ENCODE results near the gene TMOD4. TPM values are rescaled to one million over a fixed set of nuclear protein-coding genes. Genes with fewer than 3 reads are reported as not detected.
"Not testable (repeated sequence)": the region's sequence is repeated elsewhere in the genome, so short reads cannot be mapped to it uniquely, and the experiment has no call there.

The TMOD4 gene
- total RNA-seq, 4 donors from 2014 or later = not detected

DNA sequence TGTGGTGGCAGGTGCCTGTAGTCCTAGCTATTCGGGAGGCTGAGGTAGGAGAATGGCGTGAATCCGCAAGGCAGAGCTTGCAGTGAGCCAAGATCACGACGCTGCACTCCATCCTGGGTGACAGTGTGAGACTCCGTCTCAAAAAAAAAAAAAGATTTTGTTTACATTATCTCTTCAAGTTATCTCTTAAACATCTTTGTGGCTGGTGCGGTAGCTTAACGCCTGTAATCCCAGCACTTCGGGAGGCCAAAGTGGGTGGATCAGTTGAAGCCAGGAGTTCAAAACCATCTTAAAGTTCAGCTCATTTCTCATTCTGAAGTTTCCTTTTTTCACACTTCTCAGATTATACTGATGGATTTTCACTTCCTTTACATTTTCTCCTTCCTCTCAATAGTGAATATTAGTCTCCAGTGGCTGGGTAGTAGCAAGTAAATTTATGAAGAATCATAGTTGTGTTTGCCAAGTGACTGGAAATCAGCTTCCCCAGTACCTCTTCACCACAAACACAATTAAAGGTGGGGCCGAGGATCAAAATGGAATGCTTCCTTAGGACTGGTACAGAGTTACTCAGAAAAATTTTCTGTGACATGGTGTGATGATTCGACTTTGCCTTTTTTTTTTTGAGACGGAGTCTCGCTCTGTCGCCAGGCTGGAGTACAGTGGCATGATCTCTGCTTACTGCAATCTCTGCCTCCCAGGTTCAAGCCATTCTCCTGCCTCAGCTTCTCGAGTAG lies 36.4 kb upstream of the TMOD4 start:
- H3K9me3 ChIP-seq = no peaks in the 10 kb centered on the region
- no peaks in the 10 kb centered on the region for H3K27me3 ChIP-seq
- intact Hi-C loops (cut with DNase I; ENCODE audit: low total_unique reads) (loop anchor here (5.0 kb wide), 1 partner anchor 1140 kb away; no protein-coding TSS in a partner anchor), in situ Hi-C loops (cut with MboI; ENCODE audit: low pct_ligation_motif_present in 1 of 4, low pct_unique_long_range_greater_than_20kb in 1 of 4, low sequenced_read_pairs in 3 of 4) (no loop called here)
- no peak for DNase-seq
- 77 to 83% methylated on average over 13 to 15 of the region's 15 CpGs for WGBS, 2 donors (ENCODE audit: low coverage in 1 of 2)
- H3K27ac ChIP-seq = no peak overlapping the region
- peaks cover 0 to 8% (median 0%) of the 10 kb centered on the region in 4 donors for H3K4me1 ChIP-seq
- no peak overlapping the region for H3K4me3 ChIP-seq
- TF ChIP-seq, protein P1, sequence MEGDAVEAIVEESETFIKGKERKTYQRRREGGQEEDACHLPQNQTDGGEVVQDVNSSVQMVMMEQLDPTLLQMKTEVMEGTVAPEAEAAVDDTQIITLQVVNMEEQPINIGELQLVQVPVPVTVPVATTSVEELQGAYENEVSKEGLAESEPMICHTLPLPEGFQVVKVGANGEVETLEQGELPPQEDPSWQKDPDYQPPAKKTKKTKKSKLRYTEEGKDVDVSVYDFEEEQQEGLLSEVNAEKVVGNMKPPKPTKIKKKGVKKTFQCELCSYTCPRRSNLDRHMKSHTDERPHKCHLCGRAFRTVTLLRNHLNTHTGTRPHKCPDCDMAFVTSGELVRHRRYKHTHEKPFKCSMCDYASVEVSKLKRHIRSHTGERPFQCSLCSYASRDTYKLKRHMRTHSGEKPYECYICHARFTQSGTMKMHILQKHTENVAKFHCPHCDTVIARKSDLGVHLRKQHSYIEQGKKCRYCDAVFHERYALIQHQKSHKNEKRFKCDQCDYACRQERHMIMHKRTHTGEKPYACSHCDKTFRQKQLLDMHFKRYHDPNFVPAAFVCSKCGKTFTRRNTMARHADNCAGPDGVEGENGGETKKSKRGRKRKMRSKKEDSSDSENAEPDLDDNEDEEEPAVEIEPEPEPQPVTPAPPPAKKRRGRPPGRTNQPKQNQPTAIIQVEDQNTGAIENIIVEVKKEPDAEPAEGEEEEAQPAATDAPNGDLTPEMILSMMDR (IDR thresholded peaks at IDR 0.05) = no peak
- peaks cover 0 to 15% (median 1%) of the 10 kb centered on the region in 4 donors for H3K36me3 ChIP-seq

- H3K27me3 ChIP-seq = no peaks in the 10 kb centered on the region
- H3K4me3 ChIP-seq = no peak overlapping the region
- 76% methylated on average over 1 of the region's 1 CpG; no CpG with 5 or more reads in 1 of the 2 donors for WGBS, 2 donors (ENCODE audit: low coverage in 1 of 2)
- DNase-seq = no peak
- peaks cover 0 to 9% (median 0%) of the 10 kb centered on the region in 4 donors for H3K4me1 ChIP-seq
- peaks cover 0 to 22% (median 6%) of the 10 kb centered on the region in 4 donors for H3K36me3 ChIP-seq
- in situ Hi-C loops (cut with MboI; ENCODE audit: low pct_ligation_motif_present in 1 of 4, low pct_unique_long_range_greater_than_20kb in 1 of 4, low sequenced_read_pairs in 3 of 4) = no loop called here
- H3K9me3 ChIP-seq = no peaks in the 10 kb centered on the region
- intact Hi-C loops (cut with DNase I; ENCODE audit: low total_unique reads) = loop anchor here (5.0 kb wide), 1 partner anchor 1139 kb away; no protein-coding TSS in a partner anchor
- TF ChIP-seq EP300 (IDR thresholded peaks at IDR 0.05; ENCODE audit: low read depth) = no peak
- H3K27ac ChIP-seq = no peak overlapping the region
Observed at GRCh38 chr1:151210830-151211229, 35.0 kb upstream of the TMOD4 start.

DNA sequence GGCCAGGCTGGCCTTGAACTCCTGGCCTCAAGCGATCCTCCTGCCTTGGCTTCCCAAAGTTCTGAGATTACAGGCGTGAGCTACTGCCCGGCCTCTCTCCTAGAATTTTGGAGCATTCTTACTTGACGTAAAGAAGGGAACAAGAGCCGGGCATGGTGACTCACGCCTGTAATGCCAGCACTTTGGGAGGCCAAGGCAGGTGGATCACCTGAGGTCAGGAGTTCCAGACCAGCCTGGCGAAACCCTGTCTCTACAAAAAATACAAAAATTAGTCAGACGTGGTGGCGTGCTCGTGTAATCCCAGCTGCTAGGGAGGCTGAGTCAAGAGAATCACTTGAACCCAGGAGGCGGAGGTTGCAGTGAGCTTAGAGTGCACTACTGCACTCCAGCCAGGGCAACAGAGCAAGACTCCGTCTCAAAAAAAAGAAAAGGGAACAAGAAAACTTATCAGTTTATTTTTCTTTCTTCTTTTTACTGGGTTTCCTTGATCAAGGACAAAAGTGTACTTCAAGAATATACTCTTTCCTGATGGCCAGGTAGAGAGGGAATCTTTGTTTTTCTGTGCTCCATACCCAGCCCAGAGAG lies 29.7 kb upstream of the TMOD4 start:
- H3K27me3 ChIP-seq; H3K27ac ChIP-seq; intact Hi-C loops (cut with DNase I; ENCODE audit: low total_unique reads); H3K9me3 ChIP-seq; DNase-seq; in situ Hi-C loops (cut with MboI; ENCODE audit: low pct_ligation_motif_present in 1 of 4, low pct_unique_long_range_greater_than_20kb in 1 of 4, low sequenced_read_pairs in 3 of 4); H3K4me3 ChIP-seq: not testable (repeated sequence)
- WGBS, 2 donors (ENCODE audit: low coverage in 1 of 2) = 91 to 93% methylated on average over 6 to 12 of the region's 12 CpGs
- peaks cover 0 to 22% (median 6%) of the 10 kb centered on the region in 4 donors for H3K36me3 ChIP-seq
- H3K4me1 ChIP-seq = peaks cover 11 to 39% (median 19%) of the 10 kb centered on the region in 4 donors

- peak overlapping the region; percentile 95 to 99 (median 96) for H3K27ac ChIP-seq
- WGBS, 2 donors (ENCODE audit: low coverage in 1 of 2) = 34 to 48% methylated on average over 11 of the region's 11 CpGs
- DNase-seq = no peak
- TF ChIP-seq POLR2AphosphoS5 (IDR thresholded peaks at IDR 0.05) (peak in 1 of 3 donors; percentile 7), POLR2A (IDR thresholded peaks at IDR 0.05) (no peak), EP300 (IDR thresholded peaks at IDR 0.05; ENCODE audit: low read depth) (no peak)
- TF ChIP-seq, protein P1 (IDR thresholded peaks at IDR 0.05) = no peak
- no peaks in the 10 kb centered on the region for H3K27me3 ChIP-seq
- H3K4me1 ChIP-seq = peaks cover 16 to 61% (median 39%) of the 10 kb centered on the region in 4 donors
- no peaks in the 10 kb centered on the region for H3K9me3 ChIP-seq
- H3K4me3 ChIP-seq = peak overlapping the region; percentile 75 to 93 (median 78)
- H3K36me3 ChIP-seq = peaks cover 0 to 6% (median 0%) of the 10 kb centered on the region in 4 donors
- in situ Hi-C loops (cut with MboI; ENCODE audit: low pct_ligation_motif_present in 1 of 4, low pct_unique_long_range_greater_than_20kb in 1 of 4, low sequenced_read_pairs in 3 of 4) = no loop called here
- intact Hi-C loops (cut with DNase I; ENCODE audit: low total_unique reads) = loop anchor here (5.0 kb wide), 1 partner anchor 52 kb away; the partner anchor contains the start of gene PSMD4
Observed at GRCh38 chr1:151199873-151200581, 24.2 kb upstream of the TMOD4 start.

All from transverse colon (tissue), 4 donors.